ENCODE data around the gene COX10.

Gene COX10

DNA sequence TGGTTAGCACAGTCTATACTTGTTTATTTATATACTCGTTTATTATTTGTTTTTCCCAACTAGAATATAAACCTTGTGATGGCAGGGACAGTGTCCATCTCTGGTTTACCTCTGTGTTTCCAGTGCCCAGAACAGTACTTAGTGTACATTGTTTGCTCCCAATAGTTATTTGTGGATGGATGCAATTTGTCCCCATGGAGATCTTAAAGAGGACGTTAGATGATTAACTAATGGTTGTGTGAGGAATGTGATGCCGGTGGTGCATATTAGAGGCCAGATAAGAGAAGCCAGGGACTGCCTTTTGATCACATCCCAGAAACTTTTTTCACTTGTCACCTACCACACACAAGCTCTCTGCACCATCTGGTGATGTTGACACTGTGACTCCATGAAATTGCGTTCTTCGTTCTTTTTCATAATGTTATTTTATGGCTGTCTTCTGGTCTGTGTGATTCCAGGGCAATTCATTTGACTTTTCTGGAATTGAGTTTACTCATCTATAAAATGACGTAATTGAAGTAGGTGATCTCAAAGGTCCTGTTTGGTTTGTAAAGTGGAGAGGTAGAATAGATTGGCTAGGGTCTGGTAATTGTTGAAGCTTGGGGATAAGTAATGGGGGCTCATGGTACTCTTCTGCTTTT is 1.2 kb downstream of the COX10 start:
- DNase-seq (ENCODE audit: low spot score): no peak

DNA sequence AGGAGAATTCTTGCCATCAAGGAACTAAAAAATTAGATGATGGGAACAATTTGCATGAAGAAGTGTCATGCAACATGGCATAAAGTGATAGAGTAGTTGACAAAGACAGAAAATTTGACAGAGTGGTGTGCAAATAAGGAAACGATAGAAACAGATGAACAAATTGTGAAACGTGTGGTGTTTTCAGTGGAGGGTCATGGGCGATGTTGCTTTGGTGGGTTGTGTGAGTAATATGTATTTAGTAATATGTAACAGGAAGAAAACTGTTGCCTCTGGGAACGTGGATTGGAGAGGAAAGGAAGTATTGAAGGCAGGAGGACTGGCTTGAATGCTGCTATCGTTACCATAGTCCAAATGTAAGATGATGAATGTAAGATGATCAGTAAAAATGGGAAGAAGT is 3.6 kb downstream of the COX10 start:
- DNase-seq (ENCODE audit: low spot score): no peak

DNA sequence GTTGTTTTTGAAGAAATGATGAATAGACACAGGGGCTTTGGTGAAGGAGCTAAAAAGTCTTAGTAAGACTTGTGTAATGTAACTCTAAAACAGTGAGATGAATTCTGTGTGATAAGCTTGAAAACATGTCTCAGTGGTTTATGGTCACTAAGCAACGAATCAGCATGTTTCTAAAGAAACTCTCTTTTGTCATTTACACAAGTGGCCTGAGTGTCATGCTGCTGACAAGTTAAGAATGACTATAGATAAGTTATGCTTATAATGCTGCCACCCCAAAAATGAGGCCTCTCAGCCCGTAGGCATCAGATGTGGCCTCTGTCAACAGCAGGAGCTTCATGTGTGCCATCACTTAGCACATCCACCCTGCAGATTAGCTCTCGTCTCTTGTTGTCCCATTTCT is 8.7 kb downstream of the COX10 start:
- no peak for DNase-seq (ENCODE audit: low spot score)

GRCh38 chr17:14080847-14081251 is 11.5 kb downstream of the COX10 start:
- DNase-seq (ENCODE audit: low spot score): no peak

DNA sequence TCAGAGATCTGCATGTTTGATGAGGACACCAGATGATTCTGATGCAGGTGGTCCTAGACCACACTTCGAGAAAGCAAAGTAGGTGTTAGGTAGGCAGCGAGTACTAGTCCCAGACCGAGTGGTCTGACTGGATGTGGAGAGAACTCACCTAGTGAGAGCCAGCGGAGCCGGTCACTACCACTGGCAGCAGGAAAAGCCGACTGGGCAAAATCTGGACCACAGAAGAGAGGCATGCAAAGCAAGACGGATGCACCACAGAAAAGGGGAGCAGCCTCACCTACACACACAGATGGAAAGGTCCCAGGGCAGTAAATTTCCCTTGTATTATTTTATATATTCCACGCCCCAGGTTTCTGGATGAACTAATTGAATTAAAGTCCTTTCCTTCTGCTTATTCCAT is 13.5 kb downstream of the COX10 start:
- no peak for DNase-seq (ENCODE audit: low spot score)

DNA sequence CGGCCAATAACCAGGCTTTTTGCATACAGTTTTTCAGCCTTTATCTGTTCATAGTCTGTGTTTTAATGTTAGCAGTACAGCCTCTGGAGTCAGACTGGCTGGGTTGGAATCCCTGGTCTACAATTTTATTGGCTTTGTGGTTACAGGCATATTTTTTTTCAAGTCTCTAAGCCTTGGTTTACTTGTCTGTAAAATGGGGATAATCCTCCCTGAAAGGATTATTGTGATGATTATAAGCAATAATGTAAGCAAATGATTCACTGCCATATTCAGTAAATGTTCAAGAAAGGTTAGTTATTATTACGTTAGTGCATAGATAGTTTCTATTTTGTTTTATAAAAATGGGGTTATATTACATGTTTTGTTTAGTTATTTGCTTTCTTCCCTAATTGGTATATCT is 15.7 kb downstream of the COX10 start:
- no peak for DNase-seq (ENCODE audit: low spot score)

DNA sequence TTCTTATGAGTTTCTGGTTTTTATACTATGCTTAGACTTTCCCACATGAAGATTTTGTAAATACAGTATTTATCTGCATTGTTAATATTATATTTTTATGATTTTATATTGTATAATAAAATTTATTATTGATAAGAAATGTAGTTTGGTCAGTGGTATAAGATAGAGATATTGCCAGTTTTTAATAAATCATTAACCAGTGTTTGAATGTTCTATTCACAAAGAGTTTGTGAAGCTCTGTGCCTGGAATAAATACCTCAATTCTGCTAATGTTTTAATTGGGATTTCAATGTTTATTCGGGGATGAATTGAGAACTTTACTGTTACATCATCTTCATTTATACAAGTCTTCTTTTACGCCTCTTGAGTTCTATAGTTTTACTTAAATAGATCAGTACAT is 16.9 kb downstream of the COX10 start:
- DNase-seq (ENCODE audit: low spot score): no peak

GRCh38 chr17:14089179-14089578 is 19.9 kb downstream of the COX10 start:
- DNase-seq (ENCODE audit: low spot score): no peak

GRCh38 chr17:14091367-14091766 is 22.1 kb downstream of the COX10 start:
- DNase-seq (ENCODE audit: low spot score): peak; percentile 22

DNA sequence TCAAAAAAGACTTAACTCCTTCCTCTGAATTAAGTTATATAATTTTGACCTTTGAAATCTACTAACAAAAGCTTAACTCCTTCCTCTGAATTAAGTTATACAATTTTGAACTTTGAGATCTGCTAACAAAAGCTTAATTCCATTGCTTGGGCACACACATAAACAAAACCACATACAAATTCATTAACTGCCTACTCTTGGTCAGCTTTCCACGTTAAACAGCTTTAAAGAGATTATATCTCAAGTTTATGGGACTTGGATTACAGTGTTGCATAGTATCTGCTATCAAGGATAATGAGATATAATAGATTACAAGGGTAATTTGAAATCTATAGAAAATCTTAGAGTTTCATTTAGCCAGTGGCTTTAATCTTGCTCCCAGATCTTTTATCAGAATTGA is 23.5 kb downstream of the COX10 start:
- DNase-seq (ENCODE audit: low spot score): no peak

DNA sequence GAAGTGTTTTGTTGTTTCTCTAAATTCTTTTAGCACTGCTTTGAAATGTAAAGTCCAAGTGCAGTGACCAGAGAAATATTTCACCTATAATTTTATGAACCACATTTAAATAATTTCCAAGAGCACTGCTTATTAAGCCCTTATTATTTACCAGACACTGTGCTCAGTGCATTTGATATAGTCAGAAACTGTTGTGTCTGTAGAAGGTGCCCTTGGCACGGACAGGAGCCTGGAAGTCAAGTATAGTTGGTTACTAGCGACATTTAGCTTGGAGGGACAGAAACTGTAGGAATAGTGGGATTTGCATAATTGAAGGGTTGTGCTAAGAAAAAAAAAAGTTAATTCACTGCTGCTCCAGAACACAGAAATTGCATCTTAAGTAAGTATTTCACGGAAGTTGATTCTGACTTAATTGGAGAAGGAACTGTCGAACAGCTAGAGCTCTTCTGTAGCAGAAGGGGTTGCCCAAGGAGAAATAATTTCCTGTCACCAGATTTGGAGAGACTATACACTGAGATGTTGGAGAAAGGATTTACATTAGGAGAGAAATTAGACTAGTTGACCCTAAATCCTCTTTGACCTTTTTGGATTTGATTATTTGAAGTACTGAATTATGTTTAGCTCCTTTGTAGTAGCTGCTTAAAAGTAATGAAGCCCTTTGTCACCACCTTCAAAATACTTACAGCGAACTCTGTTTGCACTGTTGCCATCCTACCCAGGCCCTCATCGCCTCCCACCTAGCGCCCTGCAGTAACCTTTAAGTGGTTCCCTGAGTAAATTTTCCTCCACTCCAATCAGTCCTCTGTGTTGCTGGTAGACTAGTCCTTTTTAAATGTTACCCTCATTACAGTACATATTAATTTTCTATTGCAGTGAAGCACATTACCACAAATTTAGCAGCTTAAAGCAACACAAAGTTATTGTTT is 25.6 kb downstream of the COX10 start:
- no peak for DNase-seq (ENCODE audit: low spot score)

DNA sequence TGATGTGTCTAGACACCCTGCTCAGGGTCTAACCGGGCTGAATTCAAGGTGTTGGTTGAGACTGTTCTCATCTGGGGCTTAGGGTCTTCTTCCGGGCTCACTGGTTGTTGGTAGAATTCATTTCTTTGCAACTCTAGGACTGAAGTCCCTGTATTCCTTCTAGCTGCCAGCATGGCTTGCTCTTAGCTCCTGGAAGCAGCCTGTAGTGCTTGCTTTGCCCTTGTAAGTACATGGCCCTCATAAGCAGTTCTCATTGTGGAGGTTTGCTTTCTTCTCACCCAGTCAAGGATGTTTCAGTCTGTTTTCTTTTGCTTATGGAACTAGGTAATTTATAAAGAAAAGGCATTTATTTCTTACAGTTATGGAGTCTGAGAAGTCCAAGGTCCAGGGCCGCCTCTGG is 26.3 kb downstream of the COX10 start:
- DNase-seq (ENCODE audit: low spot score): no peak

DNA sequence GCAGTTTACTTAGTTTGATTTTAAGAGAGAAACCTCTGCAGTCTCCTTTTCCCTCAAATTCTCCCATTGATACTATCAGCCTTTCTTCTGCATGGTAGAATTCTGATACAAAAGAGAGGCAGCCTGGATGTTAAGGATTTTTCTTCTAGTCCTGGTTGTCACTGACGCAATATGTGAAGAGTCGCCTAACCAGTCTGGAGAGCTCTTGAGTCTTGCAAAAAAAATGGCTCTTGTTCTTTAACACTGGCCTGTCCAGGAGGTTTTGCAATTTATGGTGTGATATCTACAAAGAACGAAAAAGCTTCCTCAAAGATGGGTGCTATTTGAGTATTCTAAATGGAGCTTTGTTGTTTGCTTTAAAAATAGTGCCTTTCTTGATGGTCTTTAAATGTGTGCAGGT is 28.9 kb downstream of the COX10 start:
- no peak for DNase-seq (ENCODE audit: low spot score)

DNA sequence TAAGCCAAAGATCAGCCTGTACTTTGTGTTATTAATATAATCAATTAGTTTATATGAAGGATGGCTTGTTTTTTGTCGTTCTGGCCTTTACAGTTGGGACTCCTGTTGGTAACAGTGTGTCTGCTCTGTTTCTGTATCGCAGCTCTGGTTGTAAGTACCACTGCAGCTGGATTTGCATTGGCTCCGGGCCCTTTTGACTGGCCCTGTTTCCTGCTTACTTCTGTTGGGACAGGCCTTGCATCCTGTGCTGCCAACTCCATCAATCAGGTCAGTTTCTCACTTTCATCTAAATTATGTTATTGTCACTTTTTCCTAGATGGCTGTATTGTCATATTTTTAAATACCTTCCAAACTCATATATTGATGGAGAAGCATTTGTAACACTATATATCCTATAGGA is 32.7 kb downstream of the COX10 start:
- DNase-seq (ENCODE audit: low spot score): no peak

DNA sequence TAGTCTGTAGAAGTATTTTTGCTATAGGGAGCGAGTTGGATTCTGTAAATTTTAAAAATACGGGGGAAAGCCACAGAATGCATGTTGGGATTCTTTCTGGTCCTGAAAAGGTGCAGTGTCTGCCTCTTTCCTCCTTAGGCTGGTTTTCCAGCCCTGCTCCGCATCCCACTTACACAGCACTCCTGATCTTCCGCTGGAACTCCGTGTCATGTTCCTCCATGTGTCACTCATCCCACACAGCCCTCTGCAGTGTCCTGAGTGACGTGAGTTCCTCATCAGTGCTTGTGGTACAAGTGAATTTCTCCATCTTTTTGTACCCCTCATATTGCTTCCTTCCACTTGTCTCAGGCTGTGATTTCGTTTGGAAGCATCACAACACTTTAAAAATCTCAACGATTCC is 34.5 kb downstream of the COX10 start:
- no peak for DNase-seq (ENCODE audit: low spot score)

DNA sequence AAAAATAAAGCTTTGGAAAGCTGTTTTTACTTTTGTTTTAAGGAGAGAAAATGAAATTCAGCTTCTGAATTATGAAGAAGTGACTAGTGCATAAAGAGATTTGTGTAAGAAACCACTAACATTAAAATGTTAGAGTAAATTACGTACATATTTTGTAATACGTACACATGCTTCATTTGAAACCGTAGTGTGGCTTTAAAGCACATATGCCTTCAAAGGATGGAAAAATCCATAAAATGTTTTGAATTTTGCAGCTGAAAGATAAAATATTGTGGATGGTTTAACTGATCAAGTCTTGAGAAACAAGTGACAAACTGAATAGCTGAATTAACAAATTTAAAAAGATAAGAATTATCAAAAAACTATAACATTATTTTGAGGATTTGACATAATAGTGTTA is 35.4 kb downstream of the COX10 start:
- no peak for DNase-seq (ENCODE audit: low spot score)

DNA sequence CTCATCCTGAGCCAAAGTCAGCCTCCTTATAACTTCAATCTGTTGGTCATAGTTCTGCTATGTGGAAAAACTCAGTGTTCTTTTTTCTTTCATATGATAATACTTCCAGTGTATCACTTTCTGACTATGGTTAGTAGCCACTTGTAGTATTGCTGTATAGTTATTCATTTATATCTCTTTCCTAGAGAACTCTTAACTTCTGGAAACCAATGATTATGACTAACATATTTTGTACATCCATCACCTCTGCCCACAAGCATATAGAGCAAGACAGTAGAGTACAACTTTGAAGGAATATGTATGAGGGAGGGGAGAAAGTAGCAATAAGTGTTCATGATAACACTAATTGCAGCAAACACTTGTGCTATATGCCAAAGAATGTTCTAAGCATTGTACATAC is 38.6 kb downstream of the COX10 start:
- no peak for DNase-seq (ENCODE audit: low spot score)

DNA sequence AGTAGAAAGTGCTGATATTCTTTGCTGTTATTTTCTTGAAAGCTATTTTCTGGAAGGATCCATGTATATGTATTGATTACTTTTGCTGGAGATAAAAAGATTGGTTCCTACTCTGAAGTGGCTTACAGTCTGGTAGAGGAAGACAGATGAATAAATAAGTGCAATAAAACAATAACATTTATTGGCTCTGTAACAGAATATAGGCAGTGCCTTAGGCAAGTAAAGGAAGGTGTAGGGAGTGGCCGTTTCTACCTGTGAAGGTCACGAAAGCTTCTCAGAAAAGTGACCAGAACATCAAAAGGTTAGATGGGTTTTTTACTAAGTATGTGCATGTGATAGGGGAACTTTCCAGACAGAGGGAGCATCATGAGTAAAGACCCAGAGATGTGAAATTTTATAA is 43.1 kb downstream of the COX10 start:
- DNase-seq (ENCODE audit: low spot score): no peak

DNA sequence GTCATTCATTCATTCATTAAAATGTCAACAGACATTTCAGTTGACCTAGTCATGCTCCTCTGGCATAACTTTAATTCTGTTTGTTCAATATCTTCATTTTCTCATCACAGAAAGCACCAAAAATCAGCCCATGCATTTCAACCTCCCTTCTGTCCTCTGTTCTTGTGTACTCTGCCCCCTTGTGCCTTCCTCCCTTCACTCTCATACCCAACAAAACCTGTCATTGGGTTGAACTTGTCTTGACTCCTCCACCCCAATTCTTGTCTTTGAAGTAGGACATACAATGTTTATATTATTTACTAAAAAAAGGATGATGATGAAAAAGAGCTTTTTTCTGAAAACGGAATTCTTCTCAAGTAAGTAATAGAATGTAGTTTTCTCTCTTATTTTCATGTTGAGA is 43.8 kb downstream of the COX10 start:
- DNase-seq (ENCODE audit: low spot score): no peak

DNA sequence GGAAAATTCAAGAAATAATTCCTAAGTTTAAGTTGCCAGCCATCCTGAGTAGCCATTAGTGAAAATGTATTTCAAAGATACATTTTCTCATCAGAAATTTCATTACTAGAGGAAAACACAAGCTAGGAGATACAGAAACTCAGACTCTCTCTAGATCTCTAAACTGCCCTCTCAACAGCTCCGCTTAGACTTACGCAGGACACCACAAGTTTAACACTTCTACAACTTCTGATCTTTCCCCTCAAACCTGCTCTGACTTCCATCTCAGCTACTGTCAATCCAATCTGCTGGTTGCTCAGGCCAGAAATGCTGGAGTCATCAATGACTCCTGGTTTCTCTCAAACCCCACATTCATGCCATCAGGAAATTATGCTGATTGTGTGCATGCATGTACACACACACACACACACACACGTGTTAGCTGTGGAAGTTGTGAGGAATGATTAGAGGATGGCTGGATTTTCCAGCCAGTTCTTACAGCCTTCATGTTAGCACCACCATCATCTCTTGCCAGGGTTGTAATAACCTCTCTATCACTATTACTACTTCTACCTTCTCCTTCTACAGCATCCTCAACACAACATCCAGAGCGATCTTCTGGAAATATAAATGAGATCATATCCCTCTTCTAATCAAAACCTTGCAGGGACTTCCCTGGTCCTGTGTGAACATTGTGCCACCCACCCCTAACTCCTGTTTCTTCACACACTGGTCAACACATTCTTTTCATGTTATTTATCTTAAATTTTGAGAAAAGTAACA is 47.1 kb downstream of the COX10 start:
- no peak for DNase-seq (ENCODE audit: low spot score)

DNA sequence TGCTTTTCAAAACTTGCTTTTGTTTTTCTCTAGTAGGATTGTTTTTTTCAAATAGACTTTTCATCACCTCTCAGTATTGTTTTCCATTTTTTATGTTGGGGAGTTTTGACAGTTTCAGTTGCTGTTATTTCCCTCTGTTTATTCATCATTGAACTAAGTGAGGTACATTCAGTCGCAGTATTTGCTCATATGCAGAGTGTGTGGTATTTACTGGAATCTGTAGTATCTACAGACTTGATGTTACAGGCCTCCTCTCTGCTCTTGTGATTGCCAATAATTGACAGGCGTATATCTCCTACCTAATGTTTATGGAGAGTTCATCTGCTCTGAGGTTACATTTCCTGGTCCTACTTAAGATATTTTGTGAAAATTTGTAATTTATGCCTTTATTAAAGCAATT is 49.6 kb downstream of the COX10 start:
- DNase-seq (ENCODE audit: low spot score): no peak

GRCh38 chr17:14119546-14119945 is 50.2 kb downstream of the COX10 start:
- DNase-seq (ENCODE audit: low spot score): no peak

- no peak for DNase-seq (ENCODE audit: low spot score)
Measured at GRCh38 chr17:14121952-14122351, 52.6 kb downstream of the COX10 start.

Data from kidney capillary endothelial cell (primary cell).